Sigmoid colon (tissue), 7 donors: ENCODE measurements around the gene CDHR3. TPM values are rescaled to one million over a fixed set of nuclear protein-coding genes. Genes with fewer than 3 reads are reported as not detected.

Experiments
- DNase-seq: peaks from one replicate; pipeline ENCODE4 v3.0.0-alpha.2; 2019
- H3K27ac ChIP-seq, 4 donors: fragments of 200-600 bp; sonication (generic); one replicate each; pipeline ENCODE4 v1.5.1; 2016 to 2019; ENCODE audit warnings: mild to moderate bottlenecking in 1 of 4
- H3K27me3 ChIP-seq, 3 donors: fragments of 200-600 bp; sonication (generic); one replicate each; pipeline ENCODE4 v1.5.1; 2019; ENCODE audit warnings: mild to moderate bottlenecking in 1 of 3
- H3K36me3 ChIP-seq, 4 donors: fragments of 200-600 bp; sonication (generic); one replicate each; pipeline ENCODE4 v1.5.1; 2016 to 2019
- H3K4me1 ChIP-seq, 4 donors: fragments of 200-600 bp; sonication (generic); one replicate each; pipeline ENCODE4 v1.5.1; 2017 to 2019
- H3K4me3 ChIP-seq, 4 donors: fragments of 200-600 bp; sonication (generic); one replicate each; pipeline ENCODE4 v1.5.1; 2017 to 2019; ENCODE audit warnings: mild to moderate bottlenecking in 2 of 4, moderate library complexity in 1 of 4
- H3K9me3 ChIP-seq, 4 donors: fragments of 200-600 bp in 3 of 4; sonication (generic) in 3 of 4; one replicate each; pipeline versions ENCODE4 v1.5.1 to v1.6.1; 2013 to 2019
- CTCF ChIP-seq, 4 experiments: fragments of 450-650 bp in 3 of 4; fragments of 200-600 bp in 1 of 4; IDR thresholded peaks; one replicate each; pipeline ENCODE4 v1.5.1; 2016 to 2019; ENCODE audit warnings: antibody characterized with exemption in 4 of 4, mild to moderate bottlenecking in 3 of 4, moderate library complexity in 2 of 4
- EP300 ChIP-seq, 4 donors: sonication (generic); formaldehyde crosslinking; IDR thresholded peaks; one replicate each; pipeline ENCODE4 v1.6.1; 2017; ENCODE audit warnings: antibody characterized with exemption in 4 of 4
- POLR2A ChIP-seq, 2 donors: fragments of 450-650 bp; IDR thresholded peaks; one replicate each; pipeline ENCODE4 v1.6.1; 2016; ENCODE audit warnings: antibody characterized with exemption in 2 of 2, mild to moderate bottlenecking in 2 of 2, moderate library complexity in 2 of 2
- POLR2AphosphoS5 ChIP-seq, 4 donors: sonication (generic); formaldehyde crosslinking; IDR thresholded peaks; one replicate each; pipeline ENCODE4 v1.6.1; 2017; ENCODE audit warnings: antibody characterized with exemption in 4 of 4
- WGBS, 2 donors: extraction: QIAGEN DNeasy Blood & Tissue Kit; methylation state at CpG; one replicate each; pipeline ENCODE4 v1.1.7; 2013; 5-methylcytosine and 5-hydroxymethylcytosine counted together
- intact Hi-C: fragments of 100-400 bp; cut with DNase I; formaldehyde crosslinking; loops from one replicate; pipeline ENCODE4 v1.15.1; 2023
- polyA plus RNA-seq, 3 donors: library from polyadenylated mRNA; stranded (reverse); fragments of 200-250 nt; gene quantifications; one replicate each; pipeline ENCODE4 v1.2.3, GENCODE V29; 2013
- total RNA-seq, 4 donors: library from RNA; depleted of rRNA; stranded (reverse); fragments of >200 nt; gene quantifications; one replicate each; pipeline ENCODE4 v1.1.0, GENCODE V29; 2016
- donor health status: healthy with polysubstance abuse.
- donor health status: Bipolar disorder and iron deficiency.
- donor health status: healthy.

Gene CDHR3
- total and polyA plus RNA-seq, 7 donors = 2.2 to 21.3 (median 3.7) TPM

- peaks cover 0 to 44% (median 37%) of the 10 kb centered on the region in 4 donors for H3K4me1 ChIP-seq
- peak overlapping the region; percentile 61 to 80 (median 76) for H3K27ac ChIP-seq
- H3K4me3 ChIP-seq = no peak overlapping the region
- WGBS, 2 donors = 72 to 90% methylated on average over 3 of the region's 3 CpGs
- H3K27me3 ChIP-seq = no peaks in the 10 kb centered on the region
- no peaks in the 10 kb centered on the region for H3K36me3 ChIP-seq
- no peaks in the 10 kb centered on the region for H3K9me3 ChIP-seq
- DNase-seq = no peak
- no peak for TF ChIP-seq POLR2A (IDR thresholded peaks at IDR 0.05)
- intact Hi-C loops = no loop called here
Measured at GRCh38 chr7:106010331-106010730, 47.3 kb downstream of the CDHR3 start.

- no peak overlapping the region for H3K4me3 ChIP-seq
- no peak for TF ChIP-seq POLR2AphosphoS5 (IDR thresholded peaks at IDR 0.05)
- no peak for TF ChIP-seq CTCF (IDR thresholded peaks at IDR 0.05)
- no peak for TF ChIP-seq POLR2A (IDR thresholded peaks at IDR 0.05)
- TF ChIP-seq EP300 (IDR thresholded peaks at IDR 0.05) = no peak
- intact Hi-C loops = no loop called here
- WGBS, 2 donors = 96 to 97% methylated on average over 4 of the region's 4 CpGs
- H3K4me1 ChIP-seq = peaks cover 0 to 49% (median 42%) of the 10 kb centered on the region in 4 donors
- peak overlapping the region in 3 of 4 donors; percentile 72 to 80 (median 80) for H3K27ac ChIP-seq
- H3K27me3 ChIP-seq = no peaks in the 10 kb centered on the region
- no peaks in the 10 kb centered on the region for H3K9me3 ChIP-seq
- DNase-seq = no peak
- H3K36me3 ChIP-seq = no peaks in the 10 kb centered on the region
Measured at GRCh38 chr7:106010866-106011265, 47.8 kb downstream of the CDHR3 start.

DNA sequence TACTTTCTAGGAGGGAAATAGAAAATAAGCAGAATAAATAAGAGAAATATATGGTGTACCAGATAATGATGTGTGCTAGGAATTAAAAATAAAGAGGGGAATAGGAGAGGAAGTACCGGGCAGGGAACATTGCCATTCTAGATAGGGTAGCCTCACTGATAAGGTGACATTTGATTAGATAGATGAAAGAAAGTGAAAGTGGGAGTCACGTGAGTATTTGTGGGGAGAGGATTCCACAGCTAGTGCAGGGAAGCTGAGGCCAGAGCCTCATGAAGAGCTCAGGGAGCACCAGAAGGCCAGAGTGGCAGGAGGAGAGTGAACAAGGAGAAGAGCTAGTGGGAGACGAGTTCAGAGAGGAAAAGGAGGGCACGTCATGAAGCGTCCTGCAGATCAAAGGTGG is 49.1 kb downstream of the CDHR3 start:
- no peaks in the 10 kb centered on the region for H3K27me3 ChIP-seq
- no peaks in the 10 kb centered on the region for H3K36me3 ChIP-seq
- DNase-seq = no peak
- H3K4me3 ChIP-seq = no peak overlapping the region
- no peaks in the 10 kb centered on the region for H3K9me3 ChIP-seq
- H3K4me1 ChIP-seq = peaks cover 0 to 59% (median 51%) of the 10 kb centered on the region in 4 donors
- WGBS, 2 donors = 73 to 84% methylated on average over 5 of the region's 5 CpGs
- TF ChIP-seq CTCF (IDR thresholded peaks at IDR 0.05) (no peak), POLR2AphosphoS5 (IDR thresholded peaks at IDR 0.05) (no peak), EP300 (IDR thresholded peaks at IDR 0.05) (no peak), POLR2A (IDR thresholded peaks at IDR 0.05) (no peak)
- peak overlapping the region in 3 of 4 donors; percentile 73 to 80 (median 77) for H3K27ac ChIP-seq
- intact Hi-C loops = no loop called here

- intact Hi-C loops = no loop called here
- Histone ChIP-seq H3K27me3 (no peaks in the 10 kb centered on the region), H3K4me3 (no peak overlapping the region), H3K36me3 (no peaks in the 10 kb centered on the region), H3K4me1 (peaks cover 0 to 59% (median 51%) of the 10 kb centered on the region in 4 donors), H3K9me3 (no peaks in the 10 kb centered on the region), H3K27ac (peak overlapping the region in 3 of 4 donors; percentile 73 to 80 (median 77))
- TF ChIP-seq POLR2AphosphoS5 (IDR thresholded peaks at IDR 0.05) (peak in 2 of 4 donors; percentile 40 to 53), CTCF (IDR thresholded peaks at IDR 0.05) (no peak), EP300 (IDR thresholded peaks at IDR 0.05) (peak in 1 of 4 donors; percentile 24)
- 89 to 91% methylated on average over 8 of the region's 8 CpGs for WGBS, 2 donors
- no peak for DNase-seq
Measured at GRCh38 chr7:106012935-106013439, 49.9 kb downstream of the CDHR3 start.

DNA sequence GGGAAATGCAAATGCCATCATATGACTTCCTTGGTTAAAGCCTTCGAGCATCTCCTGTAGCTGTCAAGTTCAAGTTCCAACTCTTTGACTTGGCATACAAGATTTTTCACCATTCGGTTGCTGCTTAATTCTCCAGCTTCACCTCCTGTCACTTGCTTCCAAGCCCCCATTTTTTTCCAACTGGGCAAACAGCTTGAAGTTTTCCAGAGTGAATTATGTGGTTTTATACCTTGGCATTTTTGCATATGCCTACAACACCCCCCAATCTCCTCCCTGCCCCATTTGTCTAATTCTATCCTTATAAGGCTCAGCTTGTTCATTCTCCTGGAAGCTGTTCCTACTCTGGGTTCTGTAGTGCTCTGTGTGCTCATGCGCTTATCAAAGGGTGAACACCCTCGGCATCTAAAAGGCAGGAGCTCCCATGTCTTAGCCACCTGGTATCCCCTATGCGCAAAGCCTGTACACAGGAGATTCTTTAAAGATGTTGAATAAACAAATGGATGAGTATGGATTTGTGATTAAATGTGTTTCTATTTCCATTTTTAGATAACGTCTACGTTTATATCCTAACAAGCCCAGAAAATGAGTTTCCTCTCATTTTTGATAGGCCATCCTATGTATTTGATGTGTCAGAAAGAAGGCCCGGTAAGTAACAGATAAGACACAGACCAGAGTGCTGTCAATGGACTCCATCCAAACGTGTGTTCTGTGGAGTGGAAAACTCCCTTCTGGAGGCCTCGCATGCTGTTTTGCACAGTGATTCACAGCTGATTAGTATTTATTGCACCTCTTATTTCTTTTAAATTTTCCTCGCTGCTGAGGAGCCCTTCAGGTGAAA is 52.5 kb downstream of the CDHR3 start:
- peak overlapping the region in 3 of 4 donors; percentile 5 to 46 (median 41) for H3K27ac ChIP-seq
- 82 to 89% methylated on average over 11 of the region's 11 CpGs for WGBS, 2 donors
- H3K27me3 ChIP-seq = no peaks in the 10 kb centered on the region
- H3K9me3 ChIP-seq = no peaks in the 10 kb centered on the region
- TF ChIP-seq EP300 (IDR thresholded peaks at IDR 0.05) (no peak), CTCF (IDR thresholded peaks at IDR 0.05) (no peak), POLR2A (IDR thresholded peaks at IDR 0.05) (no peak), POLR2AphosphoS5 (IDR thresholded peaks at IDR 0.05) (peak in 3 of 4 donors; percentile 33 to 45 (median 36))
- peaks cover 0 to 42% (median 36%) of the 10 kb centered on the region in 4 donors for H3K4me1 ChIP-seq
- intact Hi-C loops = no loop called here
- DNase-seq = no peak
- no peak overlapping the region for H3K4me3 ChIP-seq
- no peaks in the 10 kb centered on the region for H3K36me3 ChIP-seq
